ENCODE measurements around the gene ATP2C2.

Gene ATP2C2

GRCh38 chr16:84465154-84465553 is 96.8 kb downstream of the ATP2C2 start:
- no peaks in the 10 kb centered on the region for H3K4me1 ChIP-seq (ENCODE audit: control insufficient read depth, insufficient read depth, low read length, poor library complexity, severe bottlenecking)
- peaks cover 46% of the 10 kb centered on the region for H3K36me3 ChIP-seq (ENCODE audit: control insufficient read depth, insufficient read depth, low read length)
- no peak overlapping the region for H3K4me3 ChIP-seq (ENCODE audit: extremely low read depth, insufficient read depth, low read length, poor library complexity, severe bottlenecking)
- no peak overlapping the region for H3K27ac ChIP-seq (ENCODE audit: low read depth, low read length, severe bottlenecking)
- WGBS, 2 experiments (ENCODE audit: insufficient coverage in 2 of 2) = 90 to 100% methylated on average over 6 of the region's 6 CpGs
- H3K9me3 ChIP-seq (ENCODE audit: control insufficient read depth, low read length) = peaks cover 15% of the 10 kb centered on the region

- H3K4me1 ChIP-seq (ENCODE audit: control insufficient read depth, insufficient read depth, low read length, poor library complexity, severe bottlenecking) = no peaks in the 10 kb centered on the region
- WGBS, 2 experiments (ENCODE audit: insufficient coverage in 2 of 2) = no CpG with 5 or more reads among the region's 4 CpGs
- H3K27ac ChIP-seq (ENCODE audit: low read depth, low read length, severe bottlenecking) = no peak overlapping the region
- H3K4me3 ChIP-seq (ENCODE audit: extremely low read depth, insufficient read depth, low read length, poor library complexity, severe bottlenecking) = no peak overlapping the region
- H3K9me3 ChIP-seq (ENCODE audit: control insufficient read depth, low read length) = peaks cover 16% of the 10 kb centered on the region
- H3K36me3 ChIP-seq (ENCODE audit: control insufficient read depth, insufficient read depth, low read length) = peaks cover 39% of the 10 kb centered on the region
Measured at GRCh38 chr16:84466692-84467091, 98.4 kb downstream of the ATP2C2 start.

- peaks cover 21% of the 10 kb centered on the region for H3K9me3 ChIP-seq (ENCODE audit: control insufficient read depth, low read length)
- H3K4me1 ChIP-seq (ENCODE audit: control insufficient read depth, insufficient read depth, low read length, poor library complexity, severe bottlenecking) = no peaks in the 10 kb centered on the region
- H3K4me3 ChIP-seq (ENCODE audit: extremely low read depth, insufficient read depth, low read length, poor library complexity, severe bottlenecking) = no peak overlapping the region
- WGBS, 2 experiments (ENCODE audit: insufficient coverage in 2 of 2) = 80% methylated on average over 1 of the region's 1 CpG; no CpG with 5 or more reads in 1 of the 2 experiments
- H3K27ac ChIP-seq (ENCODE audit: low read depth, low read length, severe bottlenecking) = no peak overlapping the region
- peaks cover 45% of the 10 kb centered on the region for H3K36me3 ChIP-seq (ENCODE audit: control insufficient read depth, insufficient read depth, low read length)
Measured at GRCh38 chr16:84467256-84467655, 98.9 kb downstream of the ATP2C2 start.

- H3K4me3 ChIP-seq (ENCODE audit: extremely low read depth, insufficient read depth, low read length, poor library complexity, severe bottlenecking) = no peak overlapping the region
- H3K27ac ChIP-seq (ENCODE audit: low read depth, low read length, severe bottlenecking) = no peak overlapping the region
- no peaks in the 10 kb centered on the region for H3K4me1 ChIP-seq (ENCODE audit: control insufficient read depth, insufficient read depth, low read length, poor library complexity, severe bottlenecking)
- H3K9me3 ChIP-seq (ENCODE audit: control insufficient read depth, low read length) = peaks cover 24% of the 10 kb centered on the region
- H3K36me3 ChIP-seq (ENCODE audit: control insufficient read depth, insufficient read depth, low read length) = peaks cover 46% of the 10 kb centered on the region
Measured at GRCh38 chr16:84467709-84468108, 99.4 kb downstream of the ATP2C2 start.

- H3K36me3 ChIP-seq (ENCODE audit: control insufficient read depth, insufficient read depth, low read length) = peaks cover 37% of the 10 kb centered on the region
- H3K27ac ChIP-seq (ENCODE audit: low read depth, low read length, severe bottlenecking) = no peak overlapping the region
- peaks cover 24% of the 10 kb centered on the region for H3K9me3 ChIP-seq (ENCODE audit: control insufficient read depth, low read length)
- H3K4me3 ChIP-seq (ENCODE audit: extremely low read depth, insufficient read depth, low read length, poor library complexity, severe bottlenecking) = no peak overlapping the region
- 97 to 98% methylated on average over 3 to 5 of the region's 7 CpGs for WGBS, 2 experiments (ENCODE audit: insufficient coverage in 2 of 2)
- H3K4me1 ChIP-seq (ENCODE audit: control insufficient read depth, insufficient read depth, low read length, poor library complexity, severe bottlenecking) = no peaks in the 10 kb centered on the region
Measured at GRCh38 chr16:84471316-84471715, 103.0 kb downstream of the ATP2C2 start.

GRCh38 chr16:84471966-84472365 is 103.6 kb downstream of the ATP2C2 start:
- Histone ChIP-seq H3K36me3 (ENCODE audit: control insufficient read depth, insufficient read depth, low read length) (peaks cover 42% of the 10 kb centered on the region), H3K9me3 (ENCODE audit: control insufficient read depth, low read length) (peaks cover 21% of the 10 kb centered on the region), H3K4me1 (ENCODE audit: control insufficient read depth, insufficient read depth, low read length, poor library complexity, severe bottlenecking) (no peaks in the 10 kb centered on the region), H3K4me3 (ENCODE audit: extremely low read depth, insufficient read depth, low read length, poor library complexity, severe bottlenecking) (no peak overlapping the region), H3K27ac (ENCODE audit: low read depth, low read length, severe bottlenecking) (no peak overlapping the region)
- WGBS, 2 experiments (ENCODE audit: insufficient coverage in 2 of 2) = 75 to 91% methylated on average over 1 to 4 of the region's 4 CpGs

GRCh38 chr16:84475643-84476240 is 107.4 kb downstream of the ATP2C2 start:
- Histone ChIP-seq H3K4me1 (ENCODE audit: control insufficient read depth, insufficient read depth, low read length, poor library complexity, severe bottlenecking) (no peaks in the 10 kb centered on the region), H3K36me3 (ENCODE audit: control insufficient read depth, insufficient read depth, low read length) (peaks cover 41% of the 10 kb centered on the region), H3K4me3 (ENCODE audit: extremely low read depth, insufficient read depth, low read length, poor library complexity, severe bottlenecking) (no peak overlapping the region), H3K9me3 (ENCODE audit: control insufficient read depth, low read length) (peaks cover 9% of the 10 kb centered on the region), H3K27ac (ENCODE audit: low read depth, low read length, severe bottlenecking) (no peak overlapping the region)
- WGBS, 2 experiments (ENCODE audit: insufficient coverage in 2 of 2) = 76 to 87% methylated on average over 2 to 3 of the region's 8 CpGs

- 96 to 99% methylated on average over 7 of the region's 8 CpGs for WGBS, 2 experiments (ENCODE audit: insufficient coverage in 2 of 2)
- H3K27ac ChIP-seq (ENCODE audit: low read depth, low read length, severe bottlenecking) = no peak overlapping the region
Measured at GRCh38 chr16:84476401-84476800, 108.1 kb downstream of the ATP2C2 start.

GRCh38 chr16:84477661-84478060 is 109.3 kb downstream of the ATP2C2 start:
- H3K36me3 ChIP-seq (ENCODE audit: control insufficient read depth, insufficient read depth, low read length) = peaks cover 44% of the 10 kb centered on the region
- H3K27ac ChIP-seq (ENCODE audit: low read depth, low read length, severe bottlenecking) = no peak overlapping the region
- H3K9me3 ChIP-seq (ENCODE audit: control insufficient read depth, low read length) = no peaks in the 10 kb centered on the region
- no peaks in the 10 kb centered on the region for H3K4me1 ChIP-seq (ENCODE audit: control insufficient read depth, insufficient read depth, low read length, poor library complexity, severe bottlenecking)
- WGBS, 2 experiments (ENCODE audit: insufficient coverage in 2 of 2) = 81 to 89% methylated on average over 5 to 6 of the region's 7 CpGs
- no peak overlapping the region for H3K4me3 ChIP-seq (ENCODE audit: extremely low read depth, insufficient read depth, low read length, poor library complexity, severe bottlenecking)

More at GRCh38 chr16:84476401-84476800, 108.1 kb downstream of the ATP2C2 start:
- Histone ChIP-seq H3K9me3 (ENCODE audit: control insufficient read depth, low read length) (peaks cover 9% of the 10 kb centered on the region), H3K4me1 (ENCODE audit: control insufficient read depth, insufficient read depth, low read length, poor library complexity, severe bottlenecking) (no peaks in the 10 kb centered on the region), H3K36me3 (ENCODE audit: control insufficient read depth, insufficient read depth, low read length) (peaks cover 47% of the 10 kb centered on the region), H3K4me3 (ENCODE audit: extremely low read depth, insufficient read depth, low read length, poor library complexity, severe bottlenecking) (no peak overlapping the region)

- Histone ChIP-seq H3K27ac (ENCODE audit: low read depth, low read length, severe bottlenecking) (peak overlapping the region; percentile 65), H3K4me3 (ENCODE audit: extremely low read depth, insufficient read depth, low read length, poor library complexity, severe bottlenecking) (no peak overlapping the region), H3K36me3 (ENCODE audit: control insufficient read depth, insufficient read depth, low read length) (peaks cover 51% of the 10 kb centered on the region), H3K9me3 (ENCODE audit: control insufficient read depth, low read length) (no peaks in the 10 kb centered on the region), H3K4me1 (ENCODE audit: control insufficient read depth, insufficient read depth, low read length, poor library complexity, severe bottlenecking) (no peaks in the 10 kb centered on the region)
- WGBS, 2 experiments (ENCODE audit: insufficient coverage in 2 of 2) = 93 to 96% methylated on average over 7 to 9 of the region's 13 CpGs
Measured at GRCh38 chr16:84478172-84478947, 110.0 kb downstream of the ATP2C2 start.
